ENCODE results near the gene SUGP1.

SUGP1 gene

DNA sequence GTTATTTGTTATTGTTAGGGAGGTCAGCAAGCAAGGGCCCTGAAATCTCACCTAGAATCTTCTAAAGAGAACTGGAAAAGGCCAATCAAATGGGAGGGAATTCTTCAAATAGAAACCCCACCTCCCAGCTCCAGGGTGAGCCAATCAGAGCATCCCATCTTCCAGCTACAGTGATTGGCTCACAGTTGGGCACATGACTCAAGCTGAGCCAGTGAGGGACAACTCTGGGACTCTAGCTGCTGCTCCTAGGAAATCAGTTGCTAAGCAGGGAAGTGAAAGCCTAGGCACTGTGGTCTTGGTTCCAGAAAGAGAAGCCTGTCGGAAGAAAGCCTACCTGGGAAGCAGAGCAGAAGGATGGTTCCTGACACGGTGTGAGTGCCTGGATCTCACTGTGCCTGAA lies 60.6 kb downstream of the SUGP1 start:
- no peak overlapping the region for H3K4me3 ChIP-seq (ENCODE audit: low read depth, low read length)
- H4K8ac ChIP-seq (ENCODE audit: low read depth, low read length) = no peak overlapping the region
- H3K27me3 ChIP-seq (ENCODE audit: insufficient read depth, low read length) = peaks cover 29% of the 10 kb centered on the region
- H2AFZ ChIP-seq (ENCODE audit: insufficient read depth, low read length, poor library complexity) = no peak overlapping the region
- H4K12ac ChIP-seq (ENCODE audit: low read depth, low read length) = no peak overlapping the region
- no peaks in the 10 kb centered on the region for H3K79me1 ChIP-seq (ENCODE audit: low read length)
- no peaks in the 10 kb centered on the region for H3K79me2 ChIP-seq (ENCODE audit: control insufficient read depth, insufficient read depth, low read length, poor library complexity)
- no peak overlapping the region for H4K91ac ChIP-seq (ENCODE audit: low read depth, low read length)
- no peak overlapping the region for H3K4ac ChIP-seq (ENCODE audit: low read depth, low read length)
- no peak overlapping the region for H3K4me2 ChIP-seq (ENCODE audit: low read length)
- no peak overlapping the region for H3K27ac ChIP-seq (ENCODE audit: low read depth, low read length)
- H3K18ac ChIP-seq (ENCODE audit: low read length) = no peak overlapping the region
- peaks cover 3 to 4% of the 10 kb centered on the region in 2 experiments for H3K4me1 ChIP-seq (ENCODE audit: control insufficient read depth in 1 of 2, insufficient read depth in 2 of 2, low read length in 2 of 2)
- DNase-seq = no peak
- H3K36me3 ChIP-seq (ENCODE audit: control insufficient read depth in 1 of 2, insufficient read depth in 2 of 2, low read length in 2 of 2) = no peaks in the 10 kb centered on the region
- no peak overlapping the region for H2AK5ac ChIP-seq (ENCODE audit: low read length)
- WGBS (ENCODE audit: extremely low coverage, insufficient coverage, insufficient read length) = no CpG with 5 or more reads among the region's 2 CpGs
- no peak overlapping the region for H2BK12ac ChIP-seq (ENCODE audit: low read length)
- no peak overlapping the region for H3K23ac ChIP-seq (ENCODE audit: low read length)
- no peak overlapping the region for H2BK120ac ChIP-seq (ENCODE audit: insufficient read depth, low read length, poor library complexity)
- no peak overlapping the region for H3K14ac ChIP-seq (ENCODE audit: low read length)
- no peak overlapping the region for H3K9ac ChIP-seq (ENCODE audit: low read length)
- H2BK5ac ChIP-seq (ENCODE audit: low read depth, low read length, poor library complexity) = no peak overlapping the region
- H3K9me3 ChIP-seq (ENCODE audit: insufficient read depth, low read depth, low read length) = peaks cover 9% of the 10 kb centered on the region

- Histone ChIP-seq H3K4ac (ENCODE audit: low read depth, low read length) (no peak overlapping the region), H2BK5ac (ENCODE audit: low read depth, low read length, poor library complexity) (no peak overlapping the region), H3K23ac (ENCODE audit: low read length) (no peak overlapping the region), H3K36me3 (ENCODE audit: control insufficient read depth in 1 of 2, insufficient read depth in 2 of 2, low read length in 2 of 2) (no peaks in the 10 kb centered on the region), H3K27me3 (ENCODE audit: insufficient read depth, low read length) (peaks cover 29% of the 10 kb centered on the region), H3K18ac (ENCODE audit: low read length) (no peak overlapping the region), H2AFZ (ENCODE audit: insufficient read depth, low read length, poor library complexity) (no peak overlapping the region), H3K4me2 (ENCODE audit: low read length) (no peak overlapping the region), H4K12ac (ENCODE audit: low read depth, low read length) (no peak overlapping the region), H3K9ac (ENCODE audit: low read length) (no peak overlapping the region), H3K27ac (ENCODE audit: low read depth, low read length) (no peak overlapping the region), H2BK12ac (ENCODE audit: low read length) (no peak overlapping the region), H4K8ac (ENCODE audit: low read depth, low read length) (no peak overlapping the region), H3K9me3 (ENCODE audit: insufficient read depth, low read depth, low read length) (peaks cover 7% of the 10 kb centered on the region), H4K91ac (ENCODE audit: low read depth, low read length) (no peak overlapping the region), H2BK120ac (ENCODE audit: insufficient read depth, low read length, poor library complexity) (no peak overlapping the region), H3K4me3 (ENCODE audit: low read depth, low read length) (no peak overlapping the region), H3K79me1 (ENCODE audit: low read length) (no peaks in the 10 kb centered on the region), H3K4me1 (ENCODE audit: control insufficient read depth in 1 of 2, insufficient read depth in 2 of 2, low read length in 2 of 2) (peaks cover 3 to 4% of the 10 kb centered on the region in 2 experiments), H3K79me2 (ENCODE audit: control insufficient read depth, insufficient read depth, low read length, poor library complexity) (no peaks in the 10 kb centered on the region), H3K14ac (ENCODE audit: low read length) (no peak overlapping the region), H2AK5ac (ENCODE audit: low read length) (no peak overlapping the region)
- DNase-seq = no peak
- WGBS (ENCODE audit: extremely low coverage, insufficient coverage, insufficient read length) = no CpG with 5 or more reads among the region's 41 CpGs
Observed at GRCh38 chr19:19258589-19259338, 61.5 kb downstream of the SUGP1 start.

DNA sequence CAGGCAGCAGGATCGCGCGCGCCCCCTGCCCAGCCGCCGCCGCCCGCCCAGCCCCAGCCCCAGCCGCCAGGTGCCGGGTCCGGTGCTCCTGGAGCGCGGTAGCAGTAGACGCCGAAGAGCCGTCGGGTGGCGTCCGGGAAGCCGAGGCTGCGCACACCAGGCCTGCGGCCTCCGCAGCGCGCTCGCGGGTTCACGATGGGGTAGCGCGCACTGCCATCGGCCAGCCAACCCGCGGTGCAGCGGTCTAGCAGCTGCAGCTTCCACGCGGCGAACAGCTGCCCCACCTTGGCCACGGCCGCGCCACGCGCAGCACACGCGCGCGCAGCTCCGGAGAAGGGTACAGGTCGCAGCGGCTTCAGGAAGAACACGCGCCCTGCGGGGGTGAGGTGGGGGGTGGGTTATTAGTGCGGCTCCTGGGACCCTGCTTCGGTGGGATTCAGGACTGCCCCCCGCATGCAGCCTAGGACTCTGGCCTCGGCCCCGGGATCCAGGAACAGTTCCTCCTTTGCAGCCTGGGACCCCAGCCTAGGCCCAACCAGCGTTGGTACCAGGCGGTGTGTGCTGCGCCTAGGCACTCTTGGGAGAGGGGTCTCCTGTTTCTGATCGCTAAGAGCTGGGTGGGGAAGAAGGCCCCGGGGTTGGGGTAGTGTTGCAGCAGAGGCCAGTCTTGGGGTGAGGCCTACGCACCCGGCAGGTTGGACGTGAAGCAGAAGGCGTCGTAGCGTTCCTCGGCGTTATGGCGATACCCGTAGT lies 62.3 kb downstream of the SUGP1 start:
- H3K4me1 ChIP-seq (ENCODE audit: control insufficient read depth in 1 of 2, insufficient read depth in 2 of 2, low read length in 2 of 2) = peaks cover 3 to 4% of the 10 kb centered on the region in 2 experiments
- H4K8ac ChIP-seq (ENCODE audit: low read depth, low read length) = no peak overlapping the region
- H3K9ac ChIP-seq (ENCODE audit: low read length) = no peak overlapping the region
- H3K36me3 ChIP-seq (ENCODE audit: control insufficient read depth in 1 of 2, insufficient read depth in 2 of 2, low read length in 2 of 2) = no peaks in the 10 kb centered on the region
- no peak for DNase-seq
- H3K9me3 ChIP-seq (ENCODE audit: insufficient read depth, low read depth, low read length) = peaks cover 7% of the 10 kb centered on the region
- no peak overlapping the region for H4K12ac ChIP-seq (ENCODE audit: low read depth, low read length)
- H4K91ac ChIP-seq (ENCODE audit: low read depth, low read length) = no peak overlapping the region
- no peak overlapping the region for H2BK120ac ChIP-seq (ENCODE audit: insufficient read depth, low read length, poor library complexity)
- no peak overlapping the region for H3K4ac ChIP-seq (ENCODE audit: low read depth, low read length)
- no peak overlapping the region for H3K23ac ChIP-seq (ENCODE audit: low read length)
- H3K27ac ChIP-seq (ENCODE audit: low read depth, low read length) = no peak overlapping the region
- no peak overlapping the region for H2AFZ ChIP-seq (ENCODE audit: insufficient read depth, low read length, poor library complexity)
- H2BK5ac ChIP-seq (ENCODE audit: low read depth, low read length, poor library complexity) = no peak overlapping the region
- H3K27me3 ChIP-seq (ENCODE audit: insufficient read depth, low read length) = peaks cover 24% of the 10 kb centered on the region
- no peak overlapping the region for H2BK12ac ChIP-seq (ENCODE audit: low read length)
- no peaks in the 10 kb centered on the region for H3K79me1 ChIP-seq (ENCODE audit: low read length)
- H3K4me2 ChIP-seq (ENCODE audit: low read length) = no peak overlapping the region
- H3K14ac ChIP-seq (ENCODE audit: low read length) = no peak overlapping the region
- no peak overlapping the region for H3K18ac ChIP-seq (ENCODE audit: low read length)
- no peak overlapping the region for H2AK5ac ChIP-seq (ENCODE audit: low read length)
- no peaks in the 10 kb centered on the region for H3K79me2 ChIP-seq (ENCODE audit: control insufficient read depth, insufficient read depth, low read length, poor library complexity)
- no CpG with 5 or more reads among the region's 72 CpGs for WGBS (ENCODE audit: extremely low coverage, insufficient coverage, insufficient read length)
- no peak overlapping the region for H3K4me3 ChIP-seq (ENCODE audit: low read depth, low read length)

DNA sequence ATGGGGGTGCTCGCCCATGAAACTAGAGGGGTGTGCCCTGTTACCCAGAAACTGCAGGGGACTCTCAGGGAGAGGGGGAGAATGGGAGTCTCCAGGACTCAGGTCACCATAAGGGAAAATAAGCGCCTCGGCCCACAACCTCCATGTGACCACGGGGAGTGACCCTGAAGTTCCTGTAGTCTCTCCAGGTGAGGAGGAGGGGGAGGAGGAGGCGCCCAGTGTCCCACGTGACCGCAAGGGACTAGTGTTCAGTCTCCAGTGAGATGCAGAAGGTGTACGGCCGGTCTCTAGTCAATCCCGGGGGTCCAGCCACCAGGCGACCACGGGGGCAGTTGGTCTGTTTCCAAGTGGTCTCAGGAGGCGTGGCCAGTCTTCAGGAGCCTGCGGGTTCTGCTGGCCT lies 63.2 kb downstream of the SUGP1 start:
- no peaks in the 10 kb centered on the region for H3K79me1 ChIP-seq (ENCODE audit: low read length)
- H3K27ac ChIP-seq (ENCODE audit: low read depth, low read length) = no peak overlapping the region
- no peak overlapping the region for H3K18ac ChIP-seq (ENCODE audit: low read length)
- whole genome bisulfite sequencing (ENCODE audit: extremely low coverage, insufficient coverage, insufficient read length) = no CpG with 5 or more reads among the region's 14 CpGs
- peaks cover 16% of the 10 kb centered on the region for H3K27me3 ChIP-seq (ENCODE audit: insufficient read depth, low read length)
- no peak overlapping the region for H4K12ac ChIP-seq (ENCODE audit: low read depth, low read length)
- H3K14ac ChIP-seq (ENCODE audit: low read length) = no peak overlapping the region
- no peaks in the 10 kb centered on the region for H3K36me3 ChIP-seq (ENCODE audit: control insufficient read depth in 1 of 2, insufficient read depth in 2 of 2, low read length in 2 of 2)
- no peak overlapping the region for H2BK120ac ChIP-seq (ENCODE audit: insufficient read depth, low read length, poor library complexity)
- H4K91ac ChIP-seq (ENCODE audit: low read depth, low read length) = no peak overlapping the region
- no peak overlapping the region for H3K23ac ChIP-seq (ENCODE audit: low read length)
- H4K8ac ChIP-seq (ENCODE audit: low read depth, low read length) = no peak overlapping the region
- peaks cover 3 to 4% of the 10 kb centered on the region in 2 experiments for H3K4me1 ChIP-seq (ENCODE audit: control insufficient read depth in 1 of 2, insufficient read depth in 2 of 2, low read length in 2 of 2)
- no peak overlapping the region for H2BK12ac ChIP-seq (ENCODE audit: low read length)
- DNase-seq = no peak
- H3K9me3 ChIP-seq (ENCODE audit: insufficient read depth, low read depth, low read length) = peaks cover 7% of the 10 kb centered on the region
- no peak overlapping the region for H2AFZ ChIP-seq (ENCODE audit: insufficient read depth, low read length, poor library complexity)
- no peak overlapping the region for H2BK5ac ChIP-seq (ENCODE audit: low read depth, low read length, poor library complexity)
- H3K9ac ChIP-seq (ENCODE audit: low read length) = no peak overlapping the region
- no peak overlapping the region for H3K4me3 ChIP-seq (ENCODE audit: low read depth, low read length)
- H2AK5ac ChIP-seq (ENCODE audit: low read length) = no peak overlapping the region
- H3K4me2 ChIP-seq (ENCODE audit: low read length) = no peak overlapping the region
- H3K4ac ChIP-seq (ENCODE audit: low read depth, low read length) = no peak overlapping the region
- H3K79me2 ChIP-seq (ENCODE audit: control insufficient read depth, insufficient read depth, low read length, poor library complexity) = no peaks in the 10 kb centered on the region

All from trophoblast cell (in vitro differentiated cells and primary cell).